ENCODE measurements around the gene TMEM208.

Gene TMEM208

DNA sequence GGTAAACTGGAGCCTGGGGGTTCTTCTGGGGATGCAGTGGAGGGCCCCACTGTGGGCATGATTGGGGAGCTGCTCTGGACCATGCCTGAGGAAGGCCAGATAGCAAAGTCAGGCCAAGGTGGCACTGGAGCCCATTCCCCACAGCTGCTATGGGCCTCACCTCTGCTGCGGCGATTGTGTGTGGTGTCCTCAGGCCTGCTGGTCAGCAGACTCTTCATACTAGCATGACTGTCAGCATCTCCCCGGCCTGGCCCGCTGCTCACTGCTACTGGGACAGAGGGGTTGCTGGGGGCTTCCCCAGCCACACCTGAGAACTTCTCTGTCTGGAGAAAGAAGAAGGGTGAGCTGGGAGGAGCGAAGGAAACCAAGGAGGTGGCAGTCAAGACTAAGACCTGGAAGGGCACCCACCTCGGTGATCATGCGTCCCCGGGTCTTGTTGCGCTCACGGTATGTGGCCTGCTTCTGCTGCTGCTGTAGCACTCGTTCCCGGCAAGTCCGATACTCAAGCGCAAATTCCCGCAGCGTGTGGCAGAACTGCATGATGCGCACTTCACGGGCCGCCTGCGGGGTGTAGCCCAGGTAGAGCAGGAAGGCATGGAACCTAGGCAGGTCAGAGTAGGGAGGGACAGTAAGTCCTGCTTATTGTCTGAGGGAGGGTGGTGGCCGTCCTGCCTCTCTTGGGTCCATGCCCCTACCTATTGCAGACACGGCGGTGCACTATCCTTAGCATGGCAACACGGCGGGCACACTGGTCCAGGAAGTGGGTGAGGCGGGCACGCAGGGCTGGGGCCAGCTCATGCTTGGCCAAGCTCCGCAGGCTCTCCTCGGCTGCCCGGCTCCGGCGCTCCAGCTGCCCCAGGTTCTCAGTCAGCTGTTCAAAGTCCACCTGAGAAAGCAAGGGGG lies 3.2 kb downstream of the TMEM208 start:
- DNase-seq (ENCODE audit: low read depth) = no peak
- H3K4me3 ChIP-seq (ENCODE audit: low read length) = no peak overlapping the region
- TF ChIP-seq CTCF (conservative IDR thresholded peaks at IDR 0.05; ENCODE audit: low read depth, low read length) = no peak

DNA sequence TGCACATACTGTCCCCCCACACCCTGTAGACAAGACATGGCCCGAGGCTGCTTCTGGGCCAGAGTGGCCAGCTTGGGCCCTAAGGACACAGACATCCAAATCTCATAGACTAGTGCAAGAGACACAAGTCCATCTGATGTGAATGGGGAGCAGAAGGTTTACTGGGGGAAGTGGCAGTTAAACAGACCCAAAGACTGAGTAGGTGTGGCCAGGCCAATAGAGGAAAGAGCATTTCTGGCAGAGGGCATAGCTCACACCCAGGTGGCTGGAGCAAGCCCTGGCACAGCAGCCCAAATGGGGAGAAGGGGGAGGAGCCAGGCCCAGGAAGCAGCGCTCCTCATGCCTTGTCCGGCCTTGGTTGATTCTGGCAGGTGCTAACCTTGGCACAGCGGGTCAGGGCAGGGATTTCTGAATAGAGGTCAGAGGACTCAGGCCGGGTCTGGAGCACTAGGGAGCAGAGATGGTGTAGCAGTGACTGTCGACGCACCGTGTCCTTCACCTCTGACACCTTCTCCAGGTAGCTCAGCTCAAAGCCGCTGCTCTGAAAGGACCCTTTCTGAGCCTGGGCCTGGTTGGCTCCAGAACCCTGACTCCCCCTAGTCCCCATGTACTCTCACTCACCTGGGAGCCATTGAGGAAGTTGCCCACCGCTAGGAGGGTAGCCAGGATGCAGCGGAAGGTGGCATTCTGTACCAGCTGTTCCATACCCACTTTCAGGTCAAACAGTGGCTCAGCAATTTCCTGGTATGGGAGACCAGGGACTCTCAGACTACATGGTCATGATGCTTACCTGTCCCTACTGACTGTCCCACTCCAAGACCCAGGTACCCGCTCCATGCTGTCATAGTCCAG lies 4.1 kb downstream of the TMEM208 start:
- H3K4me3 ChIP-seq (ENCODE audit: low read length) = no peak overlapping the region
- no peak for TF ChIP-seq CTCF (conservative IDR thresholded peaks at IDR 0.05; ENCODE audit: low read depth, low read length)
- DNase-seq (ENCODE audit: low read depth) = no peak

GRCh38 chr16:67233596-67233995 lies 6.7 kb downstream of the TMEM208 start:
- TF ChIP-seq CTCF (conservative IDR thresholded peaks at IDR 0.05; ENCODE audit: low read depth, low read length) = no peak
- no peak for DNase-seq (ENCODE audit: low read depth)
- no peak overlapping the region for H3K4me3 ChIP-seq (ENCODE audit: low read length)

GRCh38 chr16:67234180-67234597 lies 7.3 kb downstream of the TMEM208 start:
- no peak overlapping the region for H3K4me3 ChIP-seq (ENCODE audit: low read length)
- TF ChIP-seq CTCF (conservative IDR thresholded peaks at IDR 0.05; ENCODE audit: low read depth, low read length) = no peak
- no peak for DNase-seq (ENCODE audit: low read depth)

DNA sequence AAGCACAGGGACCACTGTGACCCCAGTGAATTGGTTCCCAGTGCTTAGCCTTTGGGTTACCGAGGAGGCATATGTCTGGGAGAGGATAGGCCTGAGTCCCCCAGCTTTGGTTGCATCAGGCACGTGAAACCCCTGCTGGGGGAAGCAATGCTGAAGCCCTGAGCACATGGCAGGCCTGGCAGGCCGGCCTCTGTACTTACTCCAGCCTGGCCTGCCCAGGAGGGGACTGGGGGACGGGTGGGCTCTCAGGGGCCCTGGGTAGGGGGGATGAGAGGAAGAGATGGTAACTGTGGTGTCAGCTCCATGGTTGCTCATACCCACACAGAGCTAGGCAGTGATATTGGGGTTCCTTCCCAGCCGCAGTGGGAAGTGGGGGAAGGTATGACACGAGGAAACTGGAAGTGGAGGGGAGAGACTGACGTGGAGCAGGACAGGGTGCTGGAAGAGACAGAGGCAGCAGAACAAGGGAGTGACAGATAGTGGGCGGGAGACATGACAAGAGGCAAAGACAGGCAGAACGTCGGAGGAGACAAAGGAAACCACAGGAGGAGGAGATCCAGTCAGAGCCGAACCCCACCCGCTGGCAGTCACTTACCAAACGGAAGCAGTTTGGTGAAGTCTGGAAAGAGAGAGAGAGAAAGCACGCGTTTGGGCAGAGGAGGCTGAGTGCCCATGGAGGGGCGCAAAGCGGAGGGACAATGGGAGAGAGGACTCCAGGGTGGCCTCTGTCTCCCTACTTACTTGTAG lies 9.1 kb downstream of the TMEM208 start:
- H3K4me3 ChIP-seq (ENCODE audit: low read length) = no peak overlapping the region
- no peak for TF ChIP-seq CTCF (conservative IDR thresholded peaks at IDR 0.05; ENCODE audit: low read depth, low read length)
- no peak for DNase-seq (ENCODE audit: low read depth)

DNA sequence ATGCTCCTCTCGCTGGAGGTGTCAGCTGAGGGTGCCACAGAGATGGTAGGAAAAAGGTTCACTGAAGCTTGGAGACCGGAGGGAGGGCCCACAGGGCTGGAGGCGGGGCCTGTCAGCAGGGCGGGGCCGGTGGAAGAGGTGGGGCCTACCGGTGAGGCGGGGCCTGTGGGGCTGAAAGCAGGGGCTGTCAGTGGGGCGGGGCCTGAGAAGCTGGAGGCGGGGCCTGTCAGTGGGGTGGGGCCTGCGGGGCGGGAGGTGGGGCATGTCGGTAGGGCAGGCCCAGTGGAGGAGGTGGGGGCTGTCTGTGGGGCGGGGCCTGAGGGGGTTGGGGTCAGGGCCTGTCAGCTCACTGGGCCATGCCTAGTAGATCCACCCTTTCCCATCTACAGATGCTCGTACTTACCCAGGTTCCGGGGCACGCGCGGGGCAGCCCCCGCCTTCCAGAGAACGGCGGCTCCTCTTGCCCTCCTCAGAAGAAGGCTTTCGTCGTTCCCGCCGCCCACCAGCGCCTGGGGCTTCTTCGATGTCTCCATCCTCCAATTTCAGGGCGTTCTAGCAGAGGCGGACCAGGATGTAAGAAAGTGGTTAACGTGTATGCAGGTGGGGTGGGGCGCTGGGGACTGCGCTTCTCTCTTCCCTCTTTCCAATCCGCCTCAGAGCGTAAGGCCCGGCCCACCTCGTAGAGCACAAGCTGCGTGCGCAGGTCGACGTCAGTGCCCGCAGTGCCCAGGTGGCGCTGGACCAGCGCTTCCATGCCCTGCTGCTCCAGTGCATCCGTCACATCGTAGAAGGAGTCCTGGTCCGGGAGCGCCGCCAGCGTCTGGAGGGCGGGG lies 9.8 kb downstream of the TMEM208 start:
- no peak for DNase-seq (ENCODE audit: low read depth)
- no peak for TF ChIP-seq CTCF (conservative IDR thresholded peaks at IDR 0.05; ENCODE audit: low read depth, low read length)
- no peak overlapping the region for H3K4me3 ChIP-seq (ENCODE audit: low read length)
